H1 (cell line): ENCODE results near the gene LY6G6C. TPM values are rescaled to one million over a fixed set of nuclear protein-coding genes. Genes with fewer than 3 reads are reported as not detected.

Source experiments
- SIN3A ChIP-seq, 2 experiments: IDR thresholded peaks in 1 of 2; conservative IDR thresholded peaks in 1 of 2; 2 replicates each; pipeline ENCODE4 v1.6.1; 2011 to 2012; ENCODE audit warnings: low read length in 2 of 2, improper control_type of control experiment in 1 of 2, low read depth in 1 of 2, mild to moderate bottlenecking in 1 of 2
- polyA plus RNA-seq, 7 experiments: library from polyadenylated mRNA; depleted of rRNA in 3 of 7; stranded (reverse) in 5 of 7; unstranded in 2 of 7; fragments of >200 nt in 5 of 7; fragments of 200-250 nt in 2 of 7; gene quantifications; 1 replicate in 5 of 7; 2 replicates in 1 of 7; 4 replicates in 1 of 7; pipeline versions ENCODE4 v1.2.1 to v1.2.3, GENCODE V29; 2011 to 2013; ENCODE audit warnings: missing spikeins in 2 of 7, mixed read lengths in 2 of 7
- total RNA-seq: library from RNA; stranded (reverse); fragmentation: NEBNext Ultra II Directional; extraction: Animal tissue kit (Norgen Biotek cat#: 25700); gene quantifications from 2 replicates; pipeline ENCODE4 v1.2.1, GENCODE V29; 2021
- TF ChIP-seq, protein P1 (sequence below): IDR thresholded peaks from 2 replicates; pipeline ENCODE4 v1.6.1; 2011; ENCODE audit warnings: low read depth, mild to moderate bottlenecking, low read length; ENCODE audit not compliant: insufficient read depth
- TF ChIP-seq, protein P2 (sequence below), 3 experiments: IDR thresholded peaks; 1 replicate in 2 of 3; 2 replicates in 1 of 3; pipeline versions ENCODE4 v1.5.1 to v1.6.1; 2011; ENCODE audit warnings: low read length in 3 of 3, mild to moderate bottlenecking in 3 of 3, inconsistent platforms in 2 of 3, low read depth in 1 of 3, moderate library complexity in 1 of 3; ENCODE audit not compliant: insufficient read depth in 1 of 3; ENCODE audit errors: control extremely low read depth in 1 of 3
- TF ChIP-seq, protein P3 (sequence below): IDR thresholded peaks from 2 replicates; pipeline ENCODE4 v1.6.1; 2011; ENCODE audit warnings: low read length, improper control_type of control experiment

LY6G6C gene
- total and polyA plus RNA-seq, 2 of the 8 experiments (the other 6 are each of a cell fraction or from before 2014, with no cell fraction given) = 0.23 TPM; not detected in 1

DNA sequence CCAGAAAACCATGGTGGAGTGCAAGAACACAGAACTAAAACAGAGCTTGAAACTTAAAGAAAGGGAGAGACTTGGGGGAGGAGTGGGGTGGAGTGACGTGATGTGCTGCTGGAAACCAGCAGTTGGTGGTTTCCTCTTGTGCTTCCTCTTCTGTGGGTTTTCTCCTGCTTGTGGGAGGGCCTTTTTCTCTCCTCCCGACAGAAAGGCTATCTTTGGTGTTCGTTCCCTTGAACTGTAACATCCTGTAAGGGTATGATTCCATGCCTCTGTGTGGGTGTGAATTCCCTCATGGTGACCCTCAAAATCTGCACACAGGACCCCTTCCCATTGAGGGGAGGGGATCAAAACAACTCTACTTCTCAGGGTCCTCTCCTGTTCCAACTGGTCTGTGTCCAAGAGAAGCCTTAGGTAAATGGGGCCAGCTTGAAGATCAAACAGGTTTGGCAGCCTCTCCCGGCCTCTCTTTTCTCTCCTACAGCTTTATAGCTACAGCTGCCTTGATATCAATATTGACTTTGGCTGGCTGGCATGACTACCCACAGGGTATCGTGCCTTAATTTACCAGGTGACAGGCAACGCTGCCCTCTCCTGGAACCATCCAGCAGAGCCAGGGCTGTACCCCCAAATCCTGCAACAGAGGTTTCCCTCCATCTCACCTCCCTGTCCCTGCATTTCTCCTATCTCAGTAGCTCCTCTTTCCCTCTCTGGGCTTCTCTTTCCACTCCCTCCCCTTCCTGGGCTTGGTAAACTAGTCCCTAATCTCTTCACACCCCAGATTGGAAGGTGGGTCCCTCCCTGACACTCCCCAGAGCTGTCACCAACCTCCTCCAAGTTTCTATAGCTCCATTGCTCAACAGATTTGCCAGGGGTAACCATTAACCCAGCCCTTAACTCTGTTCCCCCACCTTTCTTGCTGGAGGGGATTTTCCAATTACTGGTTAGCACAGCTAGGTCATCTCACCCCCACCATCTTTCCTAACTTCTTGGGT, 16.7 kb upstream of the LY6G6C start (continued):
- TF ChIP-seq SIN3A (conservative IDR thresholded peaks at IDR 0.05 in 1 of 2, IDR thresholded peaks at IDR 0.05 in 1 of 2; ENCODE audit: low read depth in 1 of 2, low read length in 2 of 2) = no peak; a peak in 1 of 4 replicates
- TF ChIP-seq, protein P1, sequence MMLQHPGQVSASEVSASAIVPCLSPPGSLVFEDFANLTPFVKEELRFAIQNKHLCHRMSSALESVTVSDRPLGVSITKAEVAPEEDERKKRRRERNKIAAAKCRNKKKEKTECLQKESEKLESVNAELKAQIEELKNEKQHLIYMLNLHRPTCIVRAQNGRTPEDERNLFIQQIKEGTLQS = no peak
- TF ChIP-seq, protein P2, sequence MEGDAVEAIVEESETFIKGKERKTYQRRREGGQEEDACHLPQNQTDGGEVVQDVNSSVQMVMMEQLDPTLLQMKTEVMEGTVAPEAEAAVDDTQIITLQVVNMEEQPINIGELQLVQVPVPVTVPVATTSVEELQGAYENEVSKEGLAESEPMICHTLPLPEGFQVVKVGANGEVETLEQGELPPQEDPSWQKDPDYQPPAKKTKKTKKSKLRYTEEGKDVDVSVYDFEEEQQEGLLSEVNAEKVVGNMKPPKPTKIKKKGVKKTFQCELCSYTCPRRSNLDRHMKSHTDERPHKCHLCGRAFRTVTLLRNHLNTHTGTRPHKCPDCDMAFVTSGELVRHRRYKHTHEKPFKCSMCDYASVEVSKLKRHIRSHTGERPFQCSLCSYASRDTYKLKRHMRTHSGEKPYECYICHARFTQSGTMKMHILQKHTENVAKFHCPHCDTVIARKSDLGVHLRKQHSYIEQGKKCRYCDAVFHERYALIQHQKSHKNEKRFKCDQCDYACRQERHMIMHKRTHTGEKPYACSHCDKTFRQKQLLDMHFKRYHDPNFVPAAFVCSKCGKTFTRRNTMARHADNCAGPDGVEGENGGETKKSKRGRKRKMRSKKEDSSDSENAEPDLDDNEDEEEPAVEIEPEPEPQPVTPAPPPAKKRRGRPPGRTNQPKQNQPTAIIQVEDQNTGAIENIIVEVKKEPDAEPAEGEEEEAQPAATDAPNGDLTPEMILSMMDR (IDR thresholded peaks at IDR 0.05; ENCODE audit: control extremely low read depth in 1 of 3, insufficient read depth in 1 of 3, low read depth in 1 of 3, low read length in 3 of 3) = peak in 2 of 3 experiments; percentile 43 to 57; a peak in 3 of 4 replicates
- TF ChIP-seq, protein P3, sequence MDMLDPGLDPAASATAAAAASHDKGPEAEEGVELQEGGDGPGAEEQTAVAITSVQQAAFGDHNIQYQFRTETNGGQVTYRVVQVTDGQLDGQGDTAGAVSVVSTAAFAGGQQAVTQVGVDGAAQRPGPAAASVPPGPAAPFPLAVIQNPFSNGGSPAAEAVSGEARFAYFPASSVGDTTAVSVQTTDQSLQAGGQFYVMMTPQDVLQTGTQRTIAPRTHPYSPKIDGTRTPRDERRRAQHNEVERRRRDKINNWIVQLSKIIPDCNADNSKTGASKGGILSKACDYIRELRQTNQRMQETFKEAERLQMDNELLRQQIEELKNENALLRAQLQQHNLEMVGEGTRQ = no peak
